Neutrophil (primary cell): Measurements from ENCODE around the gene RAB8A.

Experiments used
- H3K27ac ChIP-seq: fragments of 200-600 bp; sonication (generic); 2 replicates; pipeline ENCODE4 v1.5.1; 2016; ENCODE audit warnings: mild to moderate bottlenecking, moderate library complexity
- H3K27me3 ChIP-seq: fragments of 200-600 bp; sonication (generic); 2 replicates; pipeline ENCODE4 v1.6.0; 2016; ENCODE audit warnings: mild to moderate bottlenecking
- H3K36me3 ChIP-seq: fragments of 200-600 bp; sonication (generic); 2 replicates; pipeline ENCODE4 v1.5.1; 2017
- H3K4me1 ChIP-seq, 2 experiments: fragments of 200-600 bp in 1 of 2; sonication (generic) in 1 of 2; 1 replicate in 1 of 2; 2 replicates in 1 of 2; pipeline versions ENCODE4 v1.5.1 to v1.6.1; 2013 to 2016; ENCODE audit warnings: low read depth in 1 of 2, low read length in 1 of 2, mild to moderate bottlenecking in 1 of 2, moderate library complexity in 1 of 2; ENCODE audit not compliant: control insufficient read depth in 1 of 2, insufficient read depth in 1 of 2
- H3K4me3 ChIP-seq, 2 experiments: fragments of 200-600 bp in 1 of 2; sonication (generic) in 1 of 2; 1 replicate in 1 of 2; 2 replicates in 1 of 2; pipeline ENCODE4 v1.5.1; 2013 to 2016; ENCODE audit warnings: low read depth in 1 of 2, low read length in 1 of 2, mild to moderate bottlenecking in 1 of 2, moderate library complexity in 1 of 2
- H3K9me3 ChIP-seq: fragments of 200-600 bp; sonication (generic); 2 replicates; pipeline ENCODE4 v1.5.1; 2016
- TF ChIP-seq, protein P1 (sequence below): fragments of 200-600 bp; sonication (generic); IDR thresholded peaks from 2 replicates; pipeline ENCODE4 v1.5.1; 2016; ENCODE audit warnings: antibody characterized with exemption

The RAB8A gene

DNA sequence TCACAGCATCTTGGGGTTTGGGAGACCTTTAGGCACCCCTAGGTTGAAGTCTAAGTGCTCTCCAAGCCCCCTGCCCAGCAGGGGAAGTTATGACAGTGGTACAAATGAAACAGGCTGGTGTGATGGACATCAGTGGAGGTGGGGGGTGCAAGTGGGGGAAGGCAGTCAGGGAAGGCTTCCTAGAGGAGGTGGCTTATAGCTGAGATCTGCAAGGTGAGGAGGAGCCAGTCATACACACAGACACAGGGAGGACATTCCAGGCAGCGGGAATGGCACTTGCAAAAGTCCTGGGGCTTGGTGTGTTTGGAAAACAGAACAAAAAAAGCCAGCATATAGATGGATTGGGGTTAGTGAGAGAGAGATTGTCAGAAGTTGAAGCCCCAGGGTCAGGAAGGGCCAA lies 43.4 kb downstream of the RAB8A start:
- no peaks in the 10 kb centered on the region for H3K9me3 ChIP-seq
- peaks cover 35 to 42% of the 10 kb centered on the region in 2 experiments for H3K4me1 ChIP-seq
- no peaks in the 10 kb centered on the region for H3K27me3 ChIP-seq
- TF ChIP-seq, protein P1, sequence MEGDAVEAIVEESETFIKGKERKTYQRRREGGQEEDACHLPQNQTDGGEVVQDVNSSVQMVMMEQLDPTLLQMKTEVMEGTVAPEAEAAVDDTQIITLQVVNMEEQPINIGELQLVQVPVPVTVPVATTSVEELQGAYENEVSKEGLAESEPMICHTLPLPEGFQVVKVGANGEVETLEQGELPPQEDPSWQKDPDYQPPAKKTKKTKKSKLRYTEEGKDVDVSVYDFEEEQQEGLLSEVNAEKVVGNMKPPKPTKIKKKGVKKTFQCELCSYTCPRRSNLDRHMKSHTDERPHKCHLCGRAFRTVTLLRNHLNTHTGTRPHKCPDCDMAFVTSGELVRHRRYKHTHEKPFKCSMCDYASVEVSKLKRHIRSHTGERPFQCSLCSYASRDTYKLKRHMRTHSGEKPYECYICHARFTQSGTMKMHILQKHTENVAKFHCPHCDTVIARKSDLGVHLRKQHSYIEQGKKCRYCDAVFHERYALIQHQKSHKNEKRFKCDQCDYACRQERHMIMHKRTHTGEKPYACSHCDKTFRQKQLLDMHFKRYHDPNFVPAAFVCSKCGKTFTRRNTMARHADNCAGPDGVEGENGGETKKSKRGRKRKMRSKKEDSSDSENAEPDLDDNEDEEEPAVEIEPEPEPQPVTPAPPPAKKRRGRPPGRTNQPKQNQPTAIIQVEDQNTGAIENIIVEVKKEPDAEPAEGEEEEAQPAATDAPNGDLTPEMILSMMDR: no peak
- H3K27ac ChIP-seq: peak overlapping the region; percentile 61
- no peak overlapping the region for H3K4me3 ChIP-seq
- peaks cover 90% of the 10 kb centered on the region for H3K36me3 ChIP-seq

DNA sequence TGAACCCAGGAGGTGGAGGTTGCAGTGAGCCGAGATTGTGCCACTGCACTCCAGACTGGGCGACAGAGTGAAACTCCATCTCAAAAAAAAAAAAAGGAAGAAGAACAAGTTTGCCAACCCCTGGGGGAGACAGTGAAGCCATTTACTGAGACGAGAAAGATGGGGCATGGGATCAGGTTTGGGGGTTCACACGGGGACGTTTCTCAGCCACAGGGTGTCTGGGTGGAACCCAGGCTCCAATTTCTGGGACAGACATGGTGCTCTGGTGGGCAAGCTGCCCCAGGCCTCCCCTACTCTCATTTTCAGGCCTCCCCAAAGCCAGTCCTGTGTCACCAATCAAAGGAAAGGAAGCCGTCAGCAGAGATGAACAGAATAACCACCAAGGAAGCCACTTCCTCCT lies 45.2 kb downstream of the RAB8A start:
- Histone ChIP-seq H3K27ac (peak overlapping the region; percentile 61), H3K9me3 (no peaks in the 10 kb centered on the region), H3K4me1 (peaks cover 19 to 27% of the 10 kb centered on the region in 2 experiments), H3K27me3 (no peaks in the 10 kb centered on the region), H3K36me3 (peaks cover 77% of the 10 kb centered on the region), H3K4me3 (no peak overlapping the region)
- TF ChIP-seq, protein P1: no peak

DNA sequence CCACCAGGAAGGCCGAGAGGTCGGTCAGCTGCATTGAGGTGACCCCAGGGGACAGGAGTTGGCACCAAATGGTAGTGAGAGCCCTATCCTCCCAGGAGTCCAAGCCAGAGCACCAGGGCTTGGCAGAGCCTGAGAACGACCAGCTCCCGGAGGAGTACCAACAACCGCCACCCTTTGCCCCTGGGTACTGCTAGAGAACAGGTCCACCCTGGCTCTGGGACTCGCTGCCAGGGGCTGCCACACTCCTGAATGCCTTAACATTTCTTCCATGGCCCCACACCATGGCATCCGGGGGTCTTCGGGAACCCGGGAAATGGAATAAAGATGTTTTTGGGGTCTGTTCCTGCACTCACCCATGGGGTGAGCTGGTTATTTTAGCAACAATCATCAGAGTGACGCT lies 45.9 kb downstream of the RAB8A start:
- H3K27me3 ChIP-seq: no peaks in the 10 kb centered on the region
- no peak overlapping the region for H3K4me3 ChIP-seq
- H3K27ac ChIP-seq: peak overlapping the region; percentile 61
- no peaks in the 10 kb centered on the region for H3K9me3 ChIP-seq
- TF ChIP-seq, protein P1: no peak
- peaks cover 70% of the 10 kb centered on the region for H3K36me3 ChIP-seq
- H3K4me1 ChIP-seq: peaks cover 19 to 24% of the 10 kb centered on the region in 2 experiments

DNA sequence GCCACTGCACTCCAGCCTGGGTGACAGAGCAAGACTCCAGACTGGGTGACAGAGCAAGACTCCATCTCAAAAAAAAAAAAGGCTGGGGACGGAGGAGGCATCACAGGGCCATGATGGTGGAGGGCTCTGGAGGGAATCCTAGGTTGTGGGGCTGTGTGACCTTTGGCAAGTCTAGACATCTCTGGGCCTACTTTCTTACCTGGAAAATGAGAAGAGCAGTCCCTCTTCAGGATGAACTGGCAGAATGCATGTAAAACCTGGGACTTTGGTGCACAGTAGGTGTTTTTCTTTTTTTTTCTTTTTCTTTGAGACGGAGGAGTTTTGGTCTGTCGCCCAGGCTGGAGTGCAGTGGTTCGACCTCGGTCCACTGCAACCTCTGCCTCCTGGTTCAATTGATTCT lies 48.0 kb downstream of the RAB8A start:
- no peak overlapping the region for H3K4me3 ChIP-seq

DNA sequence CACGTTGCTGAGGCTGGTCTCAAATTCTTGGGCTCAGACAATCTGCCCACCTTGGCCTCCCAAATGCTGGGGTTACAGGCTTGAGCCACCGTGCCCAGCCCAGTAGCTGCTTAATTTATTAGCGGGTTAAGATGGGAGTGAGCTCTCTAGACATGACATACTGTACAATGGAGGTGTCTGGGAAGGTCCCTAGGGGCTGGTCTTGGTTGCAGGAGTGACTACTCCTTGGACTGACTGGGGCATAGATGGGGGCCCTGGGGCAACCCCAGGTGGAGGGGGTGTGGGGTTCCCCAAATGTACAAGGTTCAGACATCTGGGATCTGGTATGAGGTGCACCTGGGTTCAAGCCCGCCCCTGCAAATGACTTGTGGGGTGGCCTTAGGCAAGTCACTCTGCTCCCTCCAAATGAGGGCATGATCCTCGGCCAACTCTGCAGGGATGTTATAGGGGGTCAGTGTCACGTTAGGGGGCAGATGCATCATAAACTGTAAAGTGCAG lies 48.8 kb downstream of the RAB8A start:
- Histone ChIP-seq H3K27me3 (no peaks in the 10 kb centered on the region), H3K36me3 (peaks cover 41% of the 10 kb centered on the region), H3K27ac (peak overlapping the region; percentile 29), H3K4me1 (peaks cover 3 to 4% of the 10 kb centered on the region in 2 experiments), H3K9me3 (no peaks in the 10 kb centered on the region), H3K4me3 (no peak overlapping the region)
- TF ChIP-seq, protein P1: no peak

More for the DNA sequence above, 48.0 kb downstream of the RAB8A start:
- TF ChIP-seq, protein P1: no peak
- H3K9me3 ChIP-seq: no peaks in the 10 kb centered on the region
- peaks cover 50% of the 10 kb centered on the region for H3K36me3 ChIP-seq
- no peaks in the 10 kb centered on the region for H3K27me3 ChIP-seq
- peak overlapping the region; percentile 6 for H3K27ac ChIP-seq
- H3K4me1 ChIP-seq: peaks cover 11 to 13% of the 10 kb centered on the region in 2 experiments
